ENCODE results near the gene FAM228A.

The FAM228A gene

GRCh38 chr2:24225499-24226242 lies 50.8 kb downstream of the FAM228A start:
- ATAC-seq (no peak), DNase-seq (no peak)

- no peak for ATAC-seq
- no peak for DNase-seq
Observed at GRCh38 chr2:24228470-24228869, 53.6 kb downstream of the FAM228A start.

- ATAC-seq = no peak
- DNase-seq = no peak
Observed at GRCh38 chr2:24231461-24231881, 56.6 kb downstream of the FAM228A start.

GRCh38 chr2:24233321-24233720 lies 58.5 kb downstream of the FAM228A start:
- ATAC-seq = no peak

GRCh38 chr2:24237313-24237712 lies 62.5 kb downstream of the FAM228A start:
- no peak for ATAC-seq

More at GRCh38 chr2:24233321-24233720, 58.5 kb downstream of the FAM228A start:
- no peak for DNase-seq

GRCh38 chr2:24238158-24238557 lies 63.3 kb downstream of the FAM228A start:
- ATAC-seq (no peak), DNase-seq (no peak)

More at GRCh38 chr2:24237313-24237712, 62.5 kb downstream of the FAM228A start:
- DNase-seq = no peak

- ATAC-seq (no peak), DNase-seq (no peak)
Observed at GRCh38 chr2:24239553-24239952, 64.7 kb downstream of the FAM228A start.
